GM21737 (cell line): ENCODE measurements around the gene CMTM4.

Experiments
- ATAC-seq: cut with Tn5 transposase; IDR thresholded peaks from one replicate; pipeline ENCODE4 v1.9.1; 2021; ENCODE audit warnings: mild to moderate bottlenecking, moderate library complexity; ENCODE audit not compliant: unreplicated experiment

The CMTM4 gene

GRCh38 chr16:66696669-66697630, at the start of gene CMTM4:
CMTM4 (minus strand) TSS chr16:66696743; CDS start chr16:66696525, 218 bp downstream.
- peak; percentile 90 for ATAC-seq

GRCh38 chr16:66746048-66746447, 49.5 kb upstream of the CMTM4 start:
- no peak for ATAC-seq

DNA sequence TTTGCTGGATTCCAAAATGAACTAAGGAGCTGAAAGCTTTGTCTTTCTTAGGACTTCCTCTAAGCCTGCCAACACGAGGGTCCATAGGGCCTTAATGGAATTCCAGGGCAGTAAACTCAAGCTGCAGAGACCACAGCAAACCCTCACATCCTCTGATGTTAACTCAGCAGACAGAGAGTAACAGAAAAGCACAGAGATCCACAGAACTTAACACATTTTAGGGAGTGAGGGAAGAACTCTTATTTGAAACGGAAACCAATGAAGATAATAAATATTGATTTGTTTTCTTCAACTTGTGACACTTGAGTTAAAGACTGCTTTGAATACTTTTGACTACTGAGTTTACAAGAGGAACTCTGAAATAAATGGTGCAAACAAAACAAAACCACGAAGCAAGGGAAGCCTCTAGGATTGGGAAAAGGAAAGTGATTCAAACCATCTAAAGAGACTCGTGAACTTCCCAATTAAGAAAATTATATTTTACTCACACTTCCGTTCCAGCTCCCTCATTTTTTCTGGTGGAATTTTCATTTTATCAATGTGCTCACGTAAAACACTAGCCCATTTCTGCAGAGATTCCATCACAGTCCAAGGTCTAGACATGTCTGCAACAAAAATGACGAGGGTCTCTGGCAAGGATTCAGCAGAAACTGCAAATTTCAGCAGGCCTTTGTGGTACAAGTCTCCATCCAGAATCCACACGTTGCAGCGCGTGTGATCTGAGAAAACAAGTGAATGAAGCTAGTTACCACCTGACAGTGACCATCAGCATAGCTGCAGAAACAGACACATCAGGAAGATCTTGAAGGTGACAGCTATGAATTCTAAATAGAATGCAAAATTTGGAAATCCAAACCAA, 45.6 kb upstream of the CMTM4 start:
- ATAC-seq, result no peak

GRCh38 chr16:66741169-66741900, 44.8 kb upstream of the CMTM4 start:
- ATAC-seq, result no peak

- ATAC-seq, result no peak
Observed at GRCh38 chr16:66740533-66740932, 44.0 kb upstream of the CMTM4 start.

DNA sequence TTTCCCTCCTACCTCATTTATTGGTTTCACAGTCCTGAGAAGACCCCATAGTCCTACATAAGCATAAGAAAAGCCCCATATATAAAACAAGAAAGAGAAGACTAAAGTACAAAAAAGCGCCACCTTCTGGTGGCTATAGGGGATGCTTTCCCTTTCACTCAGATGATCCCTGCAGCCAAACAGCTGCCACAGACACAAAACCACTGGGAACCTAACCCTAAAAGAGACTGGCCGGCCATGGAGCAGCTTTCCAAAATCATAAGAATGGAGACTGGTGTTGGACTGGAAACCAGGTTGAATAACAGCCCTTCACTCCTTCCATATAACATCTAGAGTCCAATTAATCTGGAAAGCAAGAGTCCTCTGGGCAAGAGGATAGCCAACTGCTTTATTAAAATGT, 43.5 kb upstream of the CMTM4 start:
- ATAC-seq, result no peak

GRCh38 chr16:66735891-66736290, 39.3 kb upstream of the CMTM4 start:
- ATAC-seq, result no peak

DNA sequence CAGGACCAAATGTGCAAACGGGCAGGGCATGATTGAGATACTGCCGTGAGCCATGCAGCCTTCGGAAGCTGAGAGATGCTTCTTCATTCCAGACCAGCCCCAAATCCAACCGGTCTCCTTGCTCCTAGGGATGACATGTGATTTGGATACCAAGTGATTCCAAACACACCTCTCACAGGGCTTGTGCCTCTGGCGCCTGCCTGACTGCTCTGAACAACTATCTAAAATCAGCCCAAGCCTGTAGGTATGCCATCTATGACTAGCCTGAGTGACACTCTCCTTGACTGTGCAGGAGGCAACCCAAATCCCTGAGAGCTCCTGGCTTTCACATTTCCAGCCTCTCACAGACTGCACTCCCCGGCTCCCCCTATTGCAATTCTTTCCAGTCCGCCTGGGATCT, 34.6 kb upstream of the CMTM4 start:
- ATAC-seq, result no peak

DNA sequence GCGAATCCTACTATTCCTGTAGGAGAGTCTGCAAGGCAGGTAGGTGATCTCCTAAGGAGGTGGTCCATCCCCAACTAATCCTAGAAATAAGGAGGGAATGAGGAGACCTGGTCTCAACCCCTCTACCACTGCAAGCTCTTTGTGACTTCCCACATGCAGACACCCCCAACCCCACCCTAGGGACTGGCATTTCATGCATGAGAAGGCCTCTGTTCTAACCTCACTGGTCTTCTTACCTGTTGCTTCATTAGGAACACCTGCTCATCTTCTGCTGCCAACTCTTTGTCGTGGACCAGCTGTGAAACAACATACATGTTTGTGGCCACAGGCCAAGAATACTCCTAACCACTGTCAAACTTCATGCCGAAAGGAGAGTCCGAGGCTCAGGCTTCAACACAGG, 32.3 kb upstream of the CMTM4 start:
- ATAC-seq, result no peak

DNA sequence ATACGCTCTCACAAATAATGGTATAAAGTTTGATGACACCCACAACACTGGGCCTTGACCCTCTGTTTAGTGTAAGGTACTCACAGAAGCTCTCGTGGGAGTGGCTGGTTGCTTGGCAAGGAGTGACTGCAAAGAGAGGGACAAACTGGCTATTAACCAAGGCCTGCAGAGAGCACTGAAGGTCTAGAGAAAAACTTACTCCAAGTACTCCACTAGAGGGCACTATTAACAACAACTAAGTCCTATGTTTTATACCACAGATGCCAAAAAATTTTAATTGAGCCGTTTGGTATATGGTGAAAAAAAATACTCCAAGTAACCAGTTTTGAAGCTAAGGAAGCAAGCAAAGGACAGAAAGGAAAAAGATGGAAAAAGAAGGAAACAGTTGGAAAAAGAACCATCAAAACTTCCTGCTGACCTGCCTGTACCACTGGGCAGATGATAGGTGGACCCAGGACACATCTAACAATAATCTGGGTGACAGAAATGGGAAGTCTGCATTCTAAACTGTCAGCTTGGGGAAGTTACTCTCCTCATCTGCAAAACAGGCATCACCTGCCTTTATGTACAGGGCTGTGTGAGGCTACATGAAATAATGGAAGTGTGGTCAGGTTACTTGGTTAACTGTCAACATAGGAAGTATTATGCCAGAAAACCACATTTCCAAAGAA, 31.7 kb upstream of the CMTM4 start:
- no peak for ATAC-seq

- no peak for ATAC-seq
Observed at GRCh38 chr16:66720766-66721165, 24.2 kb upstream of the CMTM4 start.

DNA sequence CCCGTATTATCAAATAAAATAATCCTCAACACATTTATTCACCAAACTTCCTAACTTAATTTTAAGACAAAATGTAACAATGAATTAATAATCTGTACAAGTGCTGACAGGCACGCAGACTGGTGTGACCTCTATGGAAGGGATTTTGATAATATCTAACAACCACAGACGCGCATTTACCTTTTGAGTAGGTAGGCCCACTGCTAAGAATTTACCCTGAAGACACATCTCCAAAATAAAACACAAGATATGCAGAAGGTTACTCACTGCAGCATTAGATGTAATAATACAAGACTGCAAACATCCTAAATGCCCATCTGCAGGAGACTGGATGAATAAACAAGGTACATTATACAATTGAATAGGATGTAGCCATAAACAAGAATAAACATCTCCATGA, 22.7 kb upstream of the CMTM4 start:
- ATAC-seq, result no peak

DNA sequence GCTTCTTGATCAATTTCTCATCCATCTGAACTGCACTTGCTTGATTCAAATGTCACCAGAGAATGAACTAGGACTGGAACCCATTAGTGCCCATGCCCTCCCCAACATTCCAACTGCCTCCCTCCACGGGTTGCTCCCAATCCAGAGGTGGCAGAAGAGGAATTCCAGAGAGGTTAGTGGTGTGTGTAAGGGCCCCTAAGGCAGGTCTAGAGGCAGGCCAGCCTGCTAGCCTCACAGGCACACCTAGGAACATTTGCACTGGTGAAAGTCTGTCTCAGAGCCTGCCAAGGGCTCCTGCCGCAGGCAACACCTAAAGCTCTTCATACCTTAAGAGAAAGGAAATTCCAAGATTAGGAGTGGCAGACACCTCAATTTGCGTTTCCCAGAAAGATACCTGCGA, 21.2 kb upstream of the CMTM4 start:
- ATAC-seq, result no peak

GRCh38 chr16:66717112-66717675, 20.7 kb upstream of the CMTM4 start:
- no peak for ATAC-seq

DNA sequence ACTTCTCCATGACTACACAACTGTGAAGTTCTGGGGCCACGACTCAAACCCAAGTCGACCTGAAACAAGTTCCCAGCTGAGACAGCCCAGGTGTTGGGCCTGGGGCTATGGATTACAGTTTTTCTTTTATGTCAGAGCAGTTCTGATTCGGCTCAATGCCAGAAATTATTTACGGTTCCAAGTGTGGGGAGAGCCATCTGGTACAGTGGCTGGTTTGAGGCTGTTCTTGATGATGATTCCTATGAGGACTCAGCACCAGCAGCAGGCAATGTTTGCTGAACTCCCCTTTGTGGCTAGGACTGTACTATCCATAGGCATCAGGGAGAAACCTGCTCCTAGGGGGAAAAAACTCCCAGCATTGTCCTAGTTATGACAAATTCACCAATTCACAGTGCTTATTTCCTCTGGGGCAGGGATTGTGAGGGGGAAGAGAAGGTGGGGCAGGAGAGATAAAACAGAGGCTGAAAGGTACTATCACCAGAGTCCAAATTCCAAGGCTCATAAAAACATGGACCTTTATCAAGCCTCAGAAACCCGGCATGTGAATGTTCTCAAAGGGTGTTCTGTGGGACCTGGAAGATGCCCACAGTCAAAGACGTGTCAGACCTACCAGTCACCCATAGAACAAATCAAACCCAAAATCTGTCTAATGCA, 18.2 kb upstream of the CMTM4 start:
- no peak for ATAC-seq

GRCh38 chr16:66714062-66714461, 17.5 kb upstream of the CMTM4 start:
- ATAC-seq, result no peak

- ATAC-seq, result no peak
Observed at GRCh38 chr16:66713076-66713475, 16.5 kb upstream of the CMTM4 start.

DNA sequence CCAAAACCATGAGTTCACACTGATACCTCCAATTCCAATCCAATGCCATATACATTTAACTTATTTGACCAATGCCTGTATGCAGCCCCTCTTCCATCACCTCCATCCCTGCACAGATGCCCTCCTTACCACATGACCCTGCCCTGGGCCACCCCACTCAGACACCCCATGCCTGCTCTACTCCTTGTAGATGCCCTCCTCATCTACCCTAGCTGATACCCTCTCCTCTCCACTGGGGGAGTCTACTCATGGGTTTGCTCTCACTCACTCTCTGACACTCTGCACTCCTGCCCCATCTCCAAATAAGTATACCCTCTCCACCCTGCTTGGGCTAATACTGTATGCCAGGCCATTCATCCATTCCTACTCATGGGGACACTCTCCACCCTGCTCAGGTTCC, 16.0 kb upstream of the CMTM4 start:
- no peak for ATAC-seq

- ATAC-seq, result no peak
Observed at GRCh38 chr16:66711581-66711980, 15.0 kb upstream of the CMTM4 start.

DNA sequence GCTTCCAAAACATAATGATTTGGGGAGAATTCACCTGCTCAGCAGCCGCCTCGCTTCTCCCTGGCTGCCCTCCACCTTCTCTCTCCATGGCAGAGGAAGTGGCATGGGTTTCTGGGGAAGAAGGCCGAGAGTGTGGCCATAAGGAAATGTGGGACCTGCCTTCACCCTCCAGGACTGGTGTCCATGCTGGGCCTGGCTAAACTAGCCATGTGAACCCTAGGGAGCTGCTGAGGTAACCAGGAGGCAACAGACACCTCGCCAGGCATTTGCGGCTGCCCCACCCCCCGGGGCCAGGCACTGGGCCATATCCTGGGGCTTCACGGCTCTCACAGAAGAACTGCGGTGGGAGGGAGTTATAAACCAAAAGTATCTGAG, 9.9 kb upstream of the CMTM4 start:
- no peak for ATAC-seq
